K562 (cell line): ENCODE results near the gene MDFIC2. TPM values are rescaled to one million over a fixed set of nuclear protein-coding genes. Genes with fewer than 3 reads are reported as not detected.

Source experiments
- ATAC-seq: fragments of 200-7000 bp; cut with Tn5 transposase; 3 replicates; pipeline ENCODE4 v1.9.1; 2020; ENCODE audit warnings: moderate library complexity
- BruUV-seq: library from RNA; stranded (reverse); fragments of 400-500 nt; replicated peaks from 2 replicates; lab custom pipeline; 2021; lab: Mats Ljungman, UMichigan
- CTCF ChIA-PET: fragments of 300-600 bp; formaldehyde crosslinking; extraction: SDS; loops from one replicate; lab custom pipeline; 2021; ENCODE audit warnings: low intra/inter-chr PET ratio; lab: Yijun Ruan, JAX
- POLR2A ChIA-PET: fragments of 300-600, 350-650 bp; sonication (Branson Sonifier 250); formaldehyde crosslinking; extraction: SDS; loops from one replicate; lab custom pipeline; 2021; ENCODE audit warnings: antibody characterized with exemption, inconsistent platforms; lab: Yijun Ruan, JAX
- DNase-seq, 4 experiments: peaks; one replicate each; pipeline versions ENCODE4 v3.0.0 to v3.0.0-alpha.2; 2011 to 2018; ENCODE audit warnings: low spot score in 3 of 4, mixed read lengths in 3 of 4; ENCODE audit errors: extremely low read depth in 1 of 4
- FAIRE-seq: peaks from 2 replicates; lab custom pipeline; 2011; peaks lifted over from hg19 to GRCh38; lab: Jason Lieb, UNC
- H2AFZ ChIP-seq: 2 replicates; pipeline ENCODE4 v1.6.0; 2011; ENCODE audit warnings: low read depth, low read length, control low read depth, inconsistent platforms
- H3K27ac ChIP-seq: fragments of 200-600 bp; 3 replicates; pipeline ENCODE4 v1.8.0; 2011; ENCODE audit warnings: low read depth, mild to moderate bottlenecking, control low read depth, inconsistent platforms, low read length, moderate library complexity, mixed read lengths; ENCODE audit errors: extremely low read depth
- H3K27me3 ChIP-seq, 2 experiments: fragments of 300-600 bp in 1 of 2; 2 replicates in 1 of 2; 3 replicates in 1 of 2; pipeline versions ENCODE4 v1.6.0 to v1.8.0; 2011; ENCODE audit warnings: inconsistent platforms in 2 of 2, low read length in 2 of 2, mild to moderate bottlenecking in 1 of 2, mixed read lengths in 1 of 2, moderate library complexity in 1 of 2; ENCODE audit not compliant: control insufficient read depth in 2 of 2, insufficient read depth in 2 of 2
- H3K36me3 ChIP-seq: fragments of 300-600 bp; 3 replicates; pipeline ENCODE4 v1.8.0; 2011; ENCODE audit warnings: mild to moderate bottlenecking, low read length, inconsistent platforms; ENCODE audit not compliant: control insufficient read depth, insufficient read depth
- H3K4me1 ChIP-seq, 2 experiments: fragments of 200-600 bp in 1 of 2; replicated peaks in 1 of 2; 2 replicates in 1 of 2; 3 replicates in 1 of 2; pipeline versions ENCODE4 v1.5.1 to v1.8.0; 2011; ENCODE audit warnings: inconsistent platforms in 2 of 2, low read length in 2 of 2, mild to moderate bottlenecking in 1 of 2, mixed read lengths in 1 of 2, moderate library complexity in 1 of 2; ENCODE audit not compliant: control insufficient read depth in 2 of 2, insufficient read depth in 2 of 2
- H3K4me2 ChIP-seq: 2 replicates; pipeline ENCODE4 v1.6.1; 2011; ENCODE audit warnings: low read length, control low read depth, inconsistent platforms, mixed read lengths; ENCODE audit not compliant: insufficient read depth
- H3K4me3 ChIP-seq: fragments of 200-600 bp; sonication (generic), shearing (Covaris generic); 2 replicates; pipeline ENCODE4 v1.5.1; 2016; ENCODE audit warnings: control low read depth, inconsistent platforms
- H3K79me2 ChIP-seq: fragments of 200-600 bp; 3 replicates; pipeline ENCODE4 v1.8.0; 2011; ENCODE audit warnings: low read length, inconsistent platforms; ENCODE audit not compliant: control insufficient read depth, insufficient read depth
- H3K9ac ChIP-seq, 2 experiments: 2 replicates each; pipeline versions ENCODE4 v1.6.0 to v1.6.1; 2011; ENCODE audit warnings: low read depth in 2 of 2, low read length in 2 of 2, control low read depth in 1 of 2, inconsistent platforms in 1 of 2, mild to moderate bottlenecking in 1 of 2, mixed read lengths in 1 of 2; ENCODE audit not compliant: insufficient read depth in 1 of 2
- H3K9me1 ChIP-seq: one replicate; pipeline ENCODE4 v1.6.0; 2011; ENCODE audit warnings: inconsistent platforms, mild to moderate bottlenecking, low read length, moderate library complexity; ENCODE audit not compliant: control insufficient read depth, insufficient read depth
- H3K9me3 ChIP-seq: replicated peaks from 2 replicates; pipeline ENCODE4 v1.5.1; 2011; ENCODE audit warnings: low read depth, low read length, inconsistent platforms; ENCODE audit not compliant: control insufficient read depth, insufficient read depth
- H4K20me1 ChIP-seq: replicated peaks from 2 replicates; pipeline ENCODE4 v1.6.1; 2011; ENCODE audit warnings: low read length, inconsistent platforms, mixed read lengths; ENCODE audit not compliant: control insufficient read depth, insufficient read depth
- BHLHE40 ChIP-seq: IDR thresholded peaks from 2 replicates; pipeline ENCODE4 v1.6.1; 2011; ENCODE audit warnings: low read length, improper control_type of control experiment
- CBX8 ChIP-seq: fragments of 200-600 bp; sonication (generic); IDR thresholded peaks from 2 replicates; pipeline ENCODE4 v1.6.1; 2012; ENCODE audit warnings: borderline replicate concordance, mixed run types, low read depth, mild to moderate bottlenecking, moderate library complexity, mixed read lengths, low read length, control low read depth, inconsistent platforms; ENCODE audit not compliant: poor library complexity, severe bottlenecking; ENCODE audit errors: extremely low read depth
- CREB3L1 ChIP-seq: fragments of 450-650 bp; IDR thresholded peaks from 2 replicates; pipeline ENCODE4 v1.6.1; 2014; ENCODE audit warnings: low read depth, mild to moderate bottlenecking, moderate library complexity, borderline replicate concordance
- CREBBP ChIP-seq: IDR thresholded peaks from one replicate; pipeline ENCODE4 v1.6.1; 2012; ENCODE audit warnings: low read depth, mild to moderate bottlenecking, control low read depth, inconsistent platforms, low read length
- DNMT1 ChIP-seq: fragments of 450-650 bp; IDR thresholded peaks from 2 replicates; pipeline ENCODE4 v1.6.1; 2016; ENCODE audit warnings: antibody characterized with exemption, mild to moderate bottlenecking
- E2F4 ChIP-seq: sonication (generic); formaldehyde crosslinking; IDR thresholded peaks from 2 replicates; pipeline ENCODE4 v1.8.0; 2022; ENCODE audit warnings: mild to moderate bottlenecking, low read depth, missing genetic modification reagents
- ELK3 ChIP-seq: fragments of 450-650 bp; formaldehyde crosslinking; IDR thresholded peaks from 2 replicates; pipeline ENCODE4 v1.4.0; 2020; ENCODE audit warnings: mild to moderate bottlenecking
- KDM5B ChIP-seq: fragments of 200-600 bp; sonication (generic); IDR thresholded peaks from 2 replicates; pipeline ENCODE4 v1.6.1; 2012; ENCODE audit warnings: low read depth, mild to moderate bottlenecking, moderate library complexity, low read length, control low read depth, inconsistent platforms; ENCODE audit not compliant: insufficient replicate concordance
- RBM39 ChIP-seq: fragments of 200-400 bp; formaldehyde crosslinking; optimal IDR thresholded peaks from 2 replicates; pipeline ENCODE3; 2018; ENCODE audit warnings: low read depth, low read length
- SMAD2 ChIP-seq: fragments of 150-350 bp; IDR thresholded peaks from 2 replicates; pipeline ENCODE4 v1.6.1; 2014; ENCODE audit warnings: low read depth, mild to moderate bottlenecking, low read length
- SP1 ChIP-seq: sonication (generic); formaldehyde crosslinking; IDR thresholded peaks from 2 replicates; pipeline ENCODE4 v1.8.1; 2022; ENCODE audit warnings: mild to moderate bottlenecking, missing genetic modification reagents
- STAT5B ChIP-seq: fragments of 250-450 bp; sonication (Bioruptor Pico); IDR thresholded peaks from 2 replicates; pipeline ENCODE4 v1.8.0; 2021; ENCODE audit warnings: mild to moderate bottlenecking, inconsistent platforms
- TARDBP ChIP-seq: fragments of 450-650 bp; IDR thresholded peaks from 2 replicates; pipeline ENCODE4 v1.6.1; 2016
- ZNF239 ChIP-seq: fragments of 250-450 bp; sonication (Bioruptor Pico); IDR thresholded peaks from 2 replicates; pipeline ENCODE4 v1.4.0; 2020; ENCODE audit warnings: mild to moderate bottlenecking
- ZNF77 ChIP-seq: fragments of 250-450 bp; sonication (Bioruptor Pico); IDR thresholded peaks from 2 replicates; pipeline ENCODE4 v1.5.0; 2020
- WGBS: fragments of 100-300 bp; shearing (Covaris generic); methylation state at CpG from one replicate; pipeline ENCODE4 v1.1.6; 2016; ENCODE audit warnings: low coverage, mixed read lengths; ENCODE audit not compliant: insufficient coverage; ENCODE audit errors: missing lambda C conversion rate; 5-methylcytosine and 5-hydroxymethylcytosine counted together
- in situ Hi-C: fragments of 300-500 bp; cut with MboI; formaldehyde crosslinking; loops from 4 replicates; pipeline ENCODE4 v1.15.0; 2018; ENCODE audit warnings: inconsistent platforms, mixed read lengths
- intact Hi-C: fragments of 100-400 bp; cut with micrococcal nuclease; formaldehyde crosslinking; loops from 2 replicates; pipeline ENCODE4 v1.14.2; 2022
- polyA plus RNA-seq, 8 experiments: library from polyadenylated mRNA; depleted of rRNA in 4 of 8; stranded (reverse) in 5 of 8; unstranded in 3 of 8; fragments of >200 nt; fragmentation: Nextera tagmentation in 2 of 8; fragmentation: Illumina TruSeq in 1 of 8; extraction: Ambion mirVana in 2 of 8; extraction: Trizol in 1 of 8; gene quantifications; 2 replicates each; pipeline versions ENCODE4 v1.2.1 to v1.2.3, GENCODE V29; 2011 to 2014; ENCODE audit warnings: inconsistent platforms in 1 of 8, missing spikeins in 1 of 8
- total RNA-seq, 7 experiments: library from RNA; depleted of rRNA in 6 of 7; stranded (reverse); fragments of >200 nt in 6 of 7; fragmentation: Illumina TruSeq in 2 of 7; extraction: Trizol in 2 of 7; gene quantifications; 2 replicates each; pipeline versions ENCODE4 v1.2.1 to v1.2.3, GENCODE V29; 2011 to 2021; ENCODE audit warnings: low replicate concordance in 1 of 7

MDFIC2 gene
- total and polyA plus RNA-seq, 9 of the 15 experiments (the other 6 are each of a cell fraction or from before 2014, with no cell fraction given), result not detected

GRCh38 chr3:70182166-70182565 is 130.3 kb downstream of the MDFIC2 start:
- in situ Hi-C loops, result no loop called here
- H3K36me3 ChIP-seq, result no peaks in the 10 kb centered on the region
- no peak overlapping the region for H2AFZ ChIP-seq
- H4K20me1 ChIP-seq, result no peaks in the 10 kb centered on the region
- POLR2A ChIA-PET, result no interaction called here
- no peak overlapping the region for H3K4me3 ChIP-seq
- 0% methylated on average over 11 of the region's 12 CpGs for WGBS
- ATAC-seq (no peak), FAIRE-seq (no peak), DNase-seq (no peak)
- H3K27me3 ChIP-seq, result no peaks in the 10 kb centered on the region
- intact Hi-C loops, result no loop called here
- CTCF ChIA-PET, result no interaction called here
- no peaks in the 10 kb centered on the region for H3K9me1 ChIP-seq
- H3K79me2 ChIP-seq, result no peaks in the 10 kb centered on the region
- no peaks in the 10 kb centered on the region for H3K9me3 ChIP-seq
- H3K4me2 ChIP-seq, result no peak overlapping the region
- no TSS peak for BruUV-seq
- H3K4me1 ChIP-seq, result no peaks in the 10 kb centered on the region
- H3K9ac ChIP-seq, result no peak overlapping the region
- H3K27ac ChIP-seq, result no peak overlapping the region
- no peak for TF ChIP-seq CBX8
- no peak for TF ChIP-seq TARDBP
- TF ChIP-seq SP1, result no peak
- no peak for TF ChIP-seq ZNF239 (CRISPR knock-in tag)
- TF ChIP-seq ZNF77 (CRISPR knock-in tag), result no peak
- TF ChIP-seq STAT5B (CRISPR knock-in tag), result no peak
- TF ChIP-seq BHLHE40, result no peak

- Histone ChIP-seq H3K4me1 (no peaks in the 10 kb centered on the region), H4K20me1 (no peaks in the 10 kb centered on the region), H3K79me2 (no peaks in the 10 kb centered on the region), H3K4me2 (no peak overlapping the region), H3K36me3 (no peaks in the 10 kb centered on the region), H3K9me3 (no peaks in the 10 kb centered on the region), H3K27me3 (no peaks in the 10 kb centered on the region), H3K9ac (no peak overlapping the region), H3K27ac (no peak overlapping the region), H2AFZ (no peak overlapping the region), H3K9me1 (no peaks in the 10 kb centered on the region), H3K4me3 (no peak overlapping the region)
- 2% methylated on average over 5 of the region's 6 CpGs for WGBS
- FAIRE-seq (no peak), ATAC-seq (no peak), DNase-seq (no peak)
- ChIA-PET POLR2A (no interaction called here), CTCF (no interaction called here)
- intact Hi-C loops (no loop called here), in situ Hi-C loops (no loop called here)
- BruUV-seq, result no TSS peak
- no peak for TF ChIP-seq CREB3L1
- no peak for TF ChIP-seq E2F4 (CRISPR knock-in tag)
- TF ChIP-seq KDM5B, result no peak
- TF ChIP-seq RBM39, result no peak
- no peak for TF ChIP-seq DNMT1
- TF ChIP-seq CREBBP, result no peak
- TF ChIP-seq ELK3, result no peak
- TF ChIP-seq SMAD2, result no peak
These were observed 131.8 kb downstream of the MDFIC2 start for GRCh38 chr3:70180664-70181063.
